ENCODE results near the gene FOXI1. TPM values are rescaled to one million over a fixed set of nuclear protein-coding genes. Genes with fewer than 3 reads are reported as not detected.

FOXI1 gene
- not detected for total RNA-seq

GRCh38 chr5:170105642-170106611 lies at the start of gene FOXI1:
FOXI1 (plus strand) TSS chr5:170105897; CDS start chr5:170105958, 61 bp downstream.
- no peak for DNase-seq

- DNase-seq, result no peak
These were observed 49.0 kb upstream of the FOXI1 start for GRCh38 chr5:170056561-170057267.

DNA sequence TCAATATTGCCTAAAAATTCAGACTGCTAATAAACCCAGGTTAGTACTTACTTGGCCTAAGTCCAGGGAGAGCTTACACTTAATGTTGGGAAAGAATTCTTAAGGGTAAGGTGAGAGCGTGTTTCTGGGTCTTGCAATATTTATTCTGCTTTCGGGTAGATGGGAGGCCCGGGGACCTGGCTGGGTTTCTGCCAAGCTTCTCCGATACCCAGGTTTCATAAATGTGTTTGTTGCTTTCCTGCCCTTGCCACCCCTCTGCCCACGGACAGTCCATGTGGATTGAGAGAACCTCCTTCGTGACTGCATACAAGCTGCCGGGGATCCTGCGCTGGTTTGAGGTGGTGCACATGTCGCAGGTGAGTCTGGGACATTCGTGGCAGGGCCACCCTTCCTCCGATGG lies 48.4 kb upstream of the FOXI1 start:
- DNase-seq, result no peak

GRCh38 chr5:170059221-170059620 lies 46.5 kb upstream of the FOXI1 start:
- no peak for DNase-seq

DNA sequence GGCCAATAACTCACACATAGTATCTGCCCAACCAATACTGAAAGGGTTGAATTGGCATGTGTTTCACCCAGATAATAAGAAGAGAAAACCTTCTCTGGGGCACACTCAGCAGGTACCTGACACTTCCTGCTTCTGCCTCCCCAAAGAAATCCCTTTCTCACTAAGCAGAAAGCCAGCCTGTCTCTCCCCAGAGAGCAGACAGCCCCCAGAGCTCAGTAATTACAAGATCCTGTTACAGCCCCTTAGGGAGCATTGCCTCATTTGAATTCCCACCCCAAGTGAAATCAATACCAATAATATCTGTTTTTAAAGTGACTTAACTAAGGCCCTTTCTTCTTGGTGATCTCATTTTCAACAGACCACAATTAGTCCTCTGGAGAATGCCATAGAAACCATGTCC lies 38.5 kb upstream of the FOXI1 start:
- no peak for DNase-seq

DNA sequence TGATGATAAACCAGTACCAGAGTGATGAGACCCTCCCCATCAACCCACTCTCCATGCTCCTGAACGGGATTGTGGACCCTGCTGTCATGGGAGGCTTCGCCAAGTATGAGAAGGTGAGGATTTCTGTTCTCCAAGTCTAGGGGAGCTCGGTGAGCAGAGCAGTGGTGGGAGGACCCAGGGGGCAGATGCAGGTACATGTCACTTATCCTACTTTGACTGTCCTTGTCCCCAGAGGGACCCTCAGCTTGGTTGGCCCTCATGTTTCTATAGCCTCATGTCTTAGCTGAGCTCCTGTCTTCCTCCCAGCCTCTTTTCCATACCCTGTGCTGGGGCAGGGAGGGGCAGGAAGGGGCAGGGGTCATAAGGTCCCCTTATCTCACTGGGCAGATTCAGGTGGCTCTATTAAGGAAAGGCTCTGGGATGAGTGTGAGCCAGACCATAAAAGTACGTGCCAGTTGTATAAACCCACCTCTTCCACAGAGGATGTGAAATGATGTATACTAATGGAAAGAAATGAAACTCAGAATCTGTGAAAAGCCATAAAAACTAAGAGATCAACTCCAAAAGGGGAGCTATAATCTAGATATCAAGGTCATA lies 38.0 kb upstream of the FOXI1 start:
- no peak for DNase-seq

DNA sequence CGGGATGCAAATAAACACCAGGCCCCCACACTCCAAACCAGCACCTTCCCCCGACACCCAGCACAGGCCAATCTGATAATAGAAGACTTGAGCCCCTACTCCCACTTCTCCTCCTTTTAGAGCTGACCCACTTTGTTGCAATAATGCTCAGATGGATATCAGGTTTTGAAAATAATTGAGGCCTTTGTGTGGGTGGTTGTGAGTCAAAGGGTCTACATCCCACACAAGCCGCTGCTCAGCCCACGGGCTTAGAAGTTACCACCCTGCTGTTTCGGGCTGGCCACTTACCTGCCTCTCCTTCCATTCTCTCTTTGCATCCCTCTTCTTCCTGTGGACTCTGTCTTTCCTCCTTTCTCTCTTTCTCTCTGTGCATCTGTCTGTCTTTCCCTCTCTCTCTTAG lies 36.2 kb upstream of the FOXI1 start:
- no peak for DNase-seq

GRCh38 chr5:170070556-170071412 lies 34.9 kb upstream of the FOXI1 start:
- no peak for DNase-seq

DNA sequence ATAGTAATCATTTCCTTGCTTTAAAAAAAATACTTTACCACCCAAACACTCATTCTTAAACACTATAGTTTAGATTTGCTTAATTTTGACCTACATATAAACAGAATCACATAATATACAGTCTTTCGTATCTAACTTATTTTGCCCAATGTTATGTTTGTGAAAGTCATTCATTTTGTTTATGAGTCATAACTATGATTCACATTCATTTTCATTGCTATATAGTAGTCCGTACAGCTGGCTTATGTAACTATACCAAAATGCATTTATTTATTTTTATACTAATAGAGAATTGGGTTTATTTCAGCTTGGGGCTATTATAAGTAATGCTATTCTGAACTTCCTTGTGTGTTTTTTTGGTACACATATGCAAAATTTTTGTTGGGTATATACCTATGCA lies 33.9 kb upstream of the FOXI1 start:
- no peak for DNase-seq

- DNase-seq, result no peak
These were observed 30.0 kb upstream of the FOXI1 start for GRCh38 chr5:170075696-170076095.

DNA sequence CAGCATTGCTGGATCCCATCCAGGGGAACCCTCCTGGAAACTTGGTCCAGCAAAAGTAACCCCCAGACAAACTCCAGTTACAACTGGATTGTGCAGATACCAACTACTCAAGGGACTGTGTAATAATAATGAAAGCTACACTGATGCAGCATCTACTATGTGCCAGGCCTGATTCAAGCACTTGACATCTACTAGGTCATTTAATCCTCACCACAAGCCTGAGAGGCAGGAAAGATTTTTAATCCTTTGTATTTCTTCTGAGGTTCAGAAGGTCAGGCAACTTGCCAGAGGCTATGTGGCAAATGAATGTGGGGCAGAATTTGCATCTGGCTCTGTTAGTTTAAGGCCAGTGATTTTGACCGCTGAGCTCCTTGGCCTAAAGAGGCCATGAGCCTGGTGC lies 29.5 kb upstream of the FOXI1 start:
- no peak for DNase-seq

DNA sequence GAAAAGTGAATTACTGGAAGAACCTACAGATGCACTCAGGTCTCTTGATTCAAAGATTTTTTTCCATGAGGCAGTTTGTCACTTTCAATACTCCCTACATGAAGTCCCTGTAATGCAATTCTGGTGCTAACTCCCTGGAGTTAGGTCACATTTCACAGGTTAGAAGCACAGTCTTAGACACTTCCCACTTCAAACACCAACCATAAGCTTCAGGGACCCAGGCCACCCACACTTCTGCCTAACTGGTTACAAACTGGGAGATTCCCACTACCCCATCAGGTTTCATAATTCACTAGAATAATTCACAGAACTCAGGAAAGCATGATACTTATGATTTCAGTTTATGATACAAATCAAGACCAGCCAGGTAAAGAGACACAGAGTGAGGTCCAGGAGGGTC lies 29.0 kb upstream of the FOXI1 start:
- no peak for DNase-seq

GRCh38 chr5:170077526-170077925 lies 28.2 kb upstream of the FOXI1 start:
- DNase-seq, result no peak

- DNase-seq, result no peak
These were observed 27.2 kb upstream of the FOXI1 start for GRCh38 chr5:170078458-170078857.

GRCh38 chr5:170078931-170079330 lies 26.8 kb upstream of the FOXI1 start:
- no peak for DNase-seq

DNA sequence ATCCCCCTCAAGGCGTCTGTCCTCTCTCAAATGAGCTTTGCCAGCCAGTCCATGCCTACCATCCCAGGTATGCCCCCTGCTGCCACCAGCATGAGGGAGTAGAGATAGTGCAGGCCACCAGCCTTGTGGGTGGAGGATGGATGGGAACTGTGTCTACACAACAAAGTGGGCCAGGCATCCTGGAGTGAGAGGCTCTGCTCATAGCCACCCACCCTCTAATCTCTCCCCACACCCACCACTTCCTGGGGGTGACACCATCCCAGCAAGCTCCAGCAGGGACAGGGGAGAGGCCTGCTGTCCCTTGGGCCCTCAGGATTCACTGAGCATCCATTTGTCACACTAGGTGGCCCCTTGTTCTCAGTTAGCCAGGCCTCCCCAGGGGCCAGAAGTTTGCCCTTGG lies 25.5 kb upstream of the FOXI1 start:
- DNase-seq, result no peak

DNA sequence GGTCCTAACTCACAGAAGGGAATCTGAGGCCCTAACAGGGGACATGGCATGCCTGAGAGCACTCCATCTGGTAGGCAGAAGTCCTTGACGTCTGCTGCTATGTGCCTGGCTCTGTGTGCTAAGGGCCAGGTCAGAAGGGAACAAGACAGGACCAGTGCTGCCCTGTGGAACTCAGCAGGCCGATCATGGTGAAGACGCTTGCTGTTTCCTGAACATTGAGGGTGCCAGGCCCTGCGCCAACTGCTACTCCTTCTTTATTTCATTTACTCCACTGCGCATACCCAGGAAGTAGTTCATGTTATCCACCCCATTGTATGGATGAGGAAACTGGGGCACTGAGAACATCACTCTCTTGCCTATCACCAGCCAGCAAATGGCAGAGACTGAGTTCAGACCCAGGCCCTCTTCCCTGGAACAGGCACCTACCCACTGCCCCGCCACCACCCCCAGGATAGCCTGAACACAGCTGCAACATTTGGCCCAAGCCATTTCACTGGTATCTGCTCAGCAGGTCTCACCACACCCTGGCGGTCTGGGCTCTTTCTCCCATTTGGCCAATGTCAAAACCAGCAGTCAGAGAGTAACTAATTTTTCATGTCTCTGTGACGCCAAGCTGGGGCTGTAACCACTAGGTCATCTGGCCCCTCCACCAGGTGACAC lies 24.8 kb upstream of the FOXI1 start:
- no peak for DNase-seq

- DNase-seq, result no peak
These were observed 24.1 kb upstream of the FOXI1 start for GRCh38 chr5:170081616-170082015.

- no peak for DNase-seq
These were observed 23.0 kb upstream of the FOXI1 start for GRCh38 chr5:170082701-170083100.

DNA sequence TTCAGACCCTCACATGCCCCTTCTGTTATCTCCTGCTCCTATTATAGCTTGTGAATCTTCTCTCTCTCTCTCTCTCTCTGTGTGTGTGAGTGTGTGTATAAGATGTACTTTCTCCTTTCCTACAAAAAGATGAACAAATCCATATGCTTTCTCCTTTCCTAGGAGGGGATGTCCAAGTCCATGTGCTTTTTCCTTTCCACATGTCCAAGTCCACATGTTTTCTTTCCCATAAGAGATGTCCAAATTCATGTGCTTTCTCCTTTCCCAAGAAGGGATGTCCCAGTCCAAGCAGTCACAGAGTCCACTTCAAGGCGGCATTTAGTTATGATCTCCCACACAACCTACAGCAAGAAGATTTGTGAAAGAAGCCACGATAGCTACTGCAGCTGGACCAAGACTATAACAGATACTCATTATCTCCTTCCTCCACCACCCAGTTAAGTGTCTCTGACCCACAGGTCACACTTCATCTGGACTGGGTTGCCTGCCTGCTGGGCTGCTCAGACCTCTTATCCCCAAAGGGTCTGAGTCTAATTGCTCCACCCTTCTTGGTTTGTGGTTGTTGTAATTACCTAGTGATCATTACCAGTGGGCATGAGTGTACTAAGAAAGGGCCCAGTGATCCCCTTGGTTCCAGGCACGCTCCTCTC lies 18.4 kb upstream of the FOXI1 start:
- DNase-seq, result no peak

DNA sequence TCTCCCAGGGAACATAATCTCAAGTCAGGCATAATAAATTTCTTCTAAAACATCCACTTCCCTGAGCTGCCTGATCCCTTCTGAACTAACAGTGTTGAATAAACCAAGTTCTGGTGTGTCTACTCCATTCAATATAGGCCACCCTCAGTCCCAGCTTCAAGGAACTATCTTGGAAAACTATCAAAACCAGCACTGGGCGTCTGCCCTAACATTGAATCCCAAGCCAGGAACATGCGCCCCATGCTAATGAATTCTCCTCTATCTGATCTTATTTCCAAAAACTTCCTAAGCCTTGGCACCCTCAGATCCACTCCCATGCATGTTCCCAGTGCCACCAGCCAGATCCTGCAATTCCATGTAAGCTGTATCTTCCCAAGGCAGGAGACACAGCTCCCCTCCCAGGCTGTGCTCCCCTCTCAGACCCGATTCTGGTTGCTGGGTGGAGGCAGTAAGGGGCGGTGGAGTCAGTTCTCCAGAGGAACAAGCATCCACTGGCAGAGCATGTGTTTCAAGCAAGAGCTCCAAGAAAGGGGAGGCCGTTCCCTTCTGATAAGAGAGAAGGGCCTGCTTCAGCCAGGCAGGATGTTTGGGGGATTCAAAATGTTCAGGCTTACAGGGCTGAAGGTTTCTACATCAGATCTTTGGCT lies 13.1 kb upstream of the FOXI1 start:
- no peak for DNase-seq

Measured in effector CD4-positive, alpha-beta T cell (primary cell).